Neural crest cell (in vitro differentiated cells): ENCODE results near the gene PACS1. TPM values are rescaled to one million over a fixed set of nuclear protein-coding genes. Genes with fewer than 3 reads are reported as not detected.

Source experiments
- DNase-seq: peaks from one replicate; pipeline ENCODE4 v3.0.0; 2021; ENCODE audit warnings: low read depth, mixed read lengths, low spot score
- H3K27ac Mint-ChIP-seq: one replicate; pipeline ENCODE4 v1.8.0; 2021; ENCODE audit warnings: mild to moderate bottlenecking, mixed read lengths; ENCODE audit not compliant: unreplicated experiment
- H3K27me3 Mint-ChIP-seq: 2 replicates; pipeline ENCODE4 v1.8.0; 2021; ENCODE audit warnings: low read depth, mild to moderate bottlenecking, mixed read lengths
- H3K36me3 Mint-ChIP-seq: 2 replicates; pipeline ENCODE4 v1.8.0; 2021; ENCODE audit warnings: low read depth, mild to moderate bottlenecking, mixed read lengths
- H3K4me1 Mint-ChIP-seq: 2 replicates; pipeline ENCODE4 v1.8.0; 2021; ENCODE audit warnings: mixed read lengths
- H3K4me3 Mint-ChIP-seq: one replicate; pipeline ENCODE4 v1.8.0; 2021; ENCODE audit warnings: mild to moderate bottlenecking, mixed read lengths
- H3K9me3 Mint-ChIP-seq: 2 replicates; pipeline ENCODE4 v1.8.0; 2021; ENCODE audit warnings: mixed read lengths
- total RNA-seq: library from RNA; stranded (reverse); gene quantifications from 2 replicates; pipeline ENCODE4 v1.2.1, GENCODE V29; 2021
- TF ChIP-seq, protein P1 (sequence below): fragments of 200-600 bp; sonication (generic); conservative IDR thresholded peaks from 2 replicates; pipeline ENCODE4 v1.5.0; 2021; ENCODE audit warnings: antibody characterized with exemption, mild to moderate bottlenecking

Gene PACS1
- total RNA-seq, 1 donor from 2014 or later: 54.3 TPM

DNA sequence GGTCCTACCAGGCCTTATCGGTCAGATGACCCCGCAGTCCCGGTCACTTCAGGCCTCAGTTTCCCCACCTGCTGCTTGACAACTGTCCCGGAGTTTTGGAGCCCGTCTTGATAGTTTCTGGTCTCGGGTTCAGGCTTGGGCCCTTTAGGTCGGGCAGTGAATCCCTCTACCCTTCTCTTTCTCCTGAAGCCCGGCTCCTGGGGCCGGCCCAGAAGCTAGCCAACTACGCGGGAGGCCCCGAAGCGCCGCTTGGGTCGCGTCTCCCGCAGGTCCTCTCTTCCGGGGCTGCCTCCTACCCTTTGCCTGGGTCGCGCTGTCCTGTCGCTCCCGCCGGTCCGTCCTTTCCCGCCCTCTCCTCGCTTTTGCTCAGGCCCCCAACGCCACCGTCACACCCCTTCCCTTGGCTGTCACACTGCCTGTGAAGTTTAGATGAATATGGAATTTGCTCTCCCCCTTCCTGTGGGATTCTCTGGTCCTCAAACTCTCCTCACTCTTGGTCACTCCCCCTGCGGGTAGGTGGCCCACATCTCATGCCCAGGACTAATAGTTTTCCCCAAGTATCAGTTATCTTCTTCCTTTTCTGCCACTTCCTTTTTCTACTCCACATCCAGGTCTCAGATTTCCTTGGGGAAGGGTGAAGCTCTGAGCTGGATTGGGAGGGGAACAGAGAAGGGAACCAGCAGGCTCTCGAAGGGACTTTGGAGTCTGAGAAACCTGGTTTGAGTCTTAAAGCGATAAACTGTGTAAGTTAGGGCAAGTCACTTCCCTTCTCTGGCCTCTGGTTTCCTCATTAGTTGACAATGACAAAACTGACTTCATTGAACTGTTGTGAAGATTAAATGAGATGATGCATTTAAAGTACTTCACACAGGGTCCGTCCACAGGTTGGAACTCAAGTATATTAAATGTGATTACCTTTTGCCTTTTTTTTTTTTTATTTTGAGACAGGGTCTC is 199.2 kb downstream of the PACS1 start:
- TF ChIP-seq, protein P1, sequence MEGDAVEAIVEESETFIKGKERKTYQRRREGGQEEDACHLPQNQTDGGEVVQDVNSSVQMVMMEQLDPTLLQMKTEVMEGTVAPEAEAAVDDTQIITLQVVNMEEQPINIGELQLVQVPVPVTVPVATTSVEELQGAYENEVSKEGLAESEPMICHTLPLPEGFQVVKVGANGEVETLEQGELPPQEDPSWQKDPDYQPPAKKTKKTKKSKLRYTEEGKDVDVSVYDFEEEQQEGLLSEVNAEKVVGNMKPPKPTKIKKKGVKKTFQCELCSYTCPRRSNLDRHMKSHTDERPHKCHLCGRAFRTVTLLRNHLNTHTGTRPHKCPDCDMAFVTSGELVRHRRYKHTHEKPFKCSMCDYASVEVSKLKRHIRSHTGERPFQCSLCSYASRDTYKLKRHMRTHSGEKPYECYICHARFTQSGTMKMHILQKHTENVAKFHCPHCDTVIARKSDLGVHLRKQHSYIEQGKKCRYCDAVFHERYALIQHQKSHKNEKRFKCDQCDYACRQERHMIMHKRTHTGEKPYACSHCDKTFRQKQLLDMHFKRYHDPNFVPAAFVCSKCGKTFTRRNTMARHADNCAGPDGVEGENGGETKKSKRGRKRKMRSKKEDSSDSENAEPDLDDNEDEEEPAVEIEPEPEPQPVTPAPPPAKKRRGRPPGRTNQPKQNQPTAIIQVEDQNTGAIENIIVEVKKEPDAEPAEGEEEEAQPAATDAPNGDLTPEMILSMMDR: peak; percentile 46
- H3K4me3 Mint-ChIP-seq: peak overlapping the region; percentile 93
- H3K27me3 Mint-ChIP-seq: peaks cover 5% of the 10 kb centered on the region
- H3K36me3 Mint-ChIP-seq: peaks cover 9% of the 10 kb centered on the region
- no peaks in the 10 kb centered on the region for H3K9me3 Mint-ChIP-seq
- H3K4me1 Mint-ChIP-seq: peaks cover 25% of the 10 kb centered on the region
- peak overlapping the region; percentile 92 for H3K27ac Mint-ChIP-seq
- DNase-seq: no peak

- Mint-ChIP-seq H3K27ac (no peak overlapping the region), H3K27me3 (peaks cover 5% of the 10 kb centered on the region), H3K36me3 (peaks cover 5% of the 10 kb centered on the region), H3K9me3 (no peaks in the 10 kb centered on the region), H3K4me3 (peak overlapping the region; percentile 75), H3K4me1 (peaks cover 24% of the 10 kb centered on the region)
- TF ChIP-seq, protein P1: no peak
- DNase-seq: no peak
Observed at GRCh38 chr11:66271816-66272215, 201.7 kb downstream of the PACS1 start.

DNA sequence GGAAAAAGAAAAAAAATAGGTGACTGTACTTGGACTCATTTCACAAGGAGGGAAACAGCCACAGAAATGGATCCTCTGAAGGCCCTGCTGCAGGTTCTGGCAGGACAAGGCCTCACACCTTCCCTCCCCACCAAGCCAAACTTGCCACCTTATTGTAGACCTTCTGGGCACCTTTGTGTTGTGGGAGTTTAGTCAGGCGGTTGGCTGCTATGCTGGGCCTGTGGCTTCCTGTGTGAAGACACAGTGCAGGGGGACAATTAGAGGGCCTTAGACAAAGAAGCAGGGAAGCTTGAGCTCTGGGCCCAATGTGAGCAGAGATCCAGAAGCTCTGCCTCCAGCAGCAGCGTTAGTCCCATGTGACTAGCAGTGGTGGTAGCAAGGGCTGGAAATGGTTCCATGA is 202.5 kb downstream of the PACS1 start:
- TF ChIP-seq, protein P1: no peak
- no peaks in the 10 kb centered on the region for H3K9me3 Mint-ChIP-seq
- peaks cover 10% of the 10 kb centered on the region for H3K27me3 Mint-ChIP-seq
- peak overlapping the region; percentile 74 for H3K4me3 Mint-ChIP-seq
- DNase-seq: no peak
- peaks cover 17% of the 10 kb centered on the region for H3K4me1 Mint-ChIP-seq
- H3K36me3 Mint-ChIP-seq: peaks cover 5% of the 10 kb centered on the region
- H3K27ac Mint-ChIP-seq: no peak overlapping the region

GRCh38 chr11:66274219-66274618 is 204.1 kb downstream of the PACS1 start:
- DNase-seq: no peak
- H3K36me3 Mint-ChIP-seq: peaks cover 5% of the 10 kb centered on the region
- peak overlapping the region; percentile 59 for H3K4me3 Mint-ChIP-seq
- H3K9me3 Mint-ChIP-seq: no peaks in the 10 kb centered on the region
- H3K4me1 Mint-ChIP-seq: peaks cover 16% of the 10 kb centered on the region
- no peak overlapping the region for H3K27ac Mint-ChIP-seq
- TF ChIP-seq, protein P1: no peak
- peaks cover 11% of the 10 kb centered on the region for H3K27me3 Mint-ChIP-seq

DNA sequence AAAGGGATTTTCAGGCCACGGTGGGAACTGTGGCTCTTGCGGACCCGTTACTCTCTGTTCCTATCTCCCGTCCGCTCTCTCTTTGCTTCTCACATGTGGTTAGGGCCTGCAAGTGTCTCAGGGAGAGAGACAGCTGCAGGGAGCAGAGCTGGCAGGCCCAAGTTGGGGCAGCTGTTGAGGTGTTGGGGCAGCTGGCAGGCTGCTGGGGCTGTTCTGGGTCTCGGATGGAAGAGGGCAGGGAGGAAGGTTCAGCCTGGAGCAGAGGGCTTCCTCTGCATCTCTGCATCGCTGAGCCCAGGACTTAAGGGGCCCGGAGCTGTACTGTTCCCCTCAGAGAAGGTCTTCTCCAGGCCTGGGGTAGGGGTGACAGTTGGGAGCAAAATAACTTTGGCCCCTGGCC is 205.3 kb downstream of the PACS1 start:
- peaks cover 19% of the 10 kb centered on the region for H3K4me1 Mint-ChIP-seq

More for the DNA sequence above, 205.3 kb downstream of the PACS1 start:
- Mint-ChIP-seq H3K27me3 (peaks cover 11% of the 10 kb centered on the region), H3K9me3 (no peaks in the 10 kb centered on the region), H3K36me3 (peaks cover 5% of the 10 kb centered on the region), H3K27ac (no peak overlapping the region), H3K4me3 (peak overlapping the region; percentile 66)
- TF ChIP-seq, protein P1: no peak
- DNase-seq: no peak
